ENCODE results near the gene CHST6. TPM values are rescaled to one million over a fixed set of nuclear protein-coding genes. Genes with fewer than 3 reads are reported as not detected.
"Not testable (repeated sequence)": the region's sequence is repeated elsewhere in the genome, so short reads cannot be mapped to it uniquely, and the experiment has no call there.

Gene CHST6
- total RNA-seq, 2 experiments from 2014 or later: 0.05 TPM; not detected in 1

DNA sequence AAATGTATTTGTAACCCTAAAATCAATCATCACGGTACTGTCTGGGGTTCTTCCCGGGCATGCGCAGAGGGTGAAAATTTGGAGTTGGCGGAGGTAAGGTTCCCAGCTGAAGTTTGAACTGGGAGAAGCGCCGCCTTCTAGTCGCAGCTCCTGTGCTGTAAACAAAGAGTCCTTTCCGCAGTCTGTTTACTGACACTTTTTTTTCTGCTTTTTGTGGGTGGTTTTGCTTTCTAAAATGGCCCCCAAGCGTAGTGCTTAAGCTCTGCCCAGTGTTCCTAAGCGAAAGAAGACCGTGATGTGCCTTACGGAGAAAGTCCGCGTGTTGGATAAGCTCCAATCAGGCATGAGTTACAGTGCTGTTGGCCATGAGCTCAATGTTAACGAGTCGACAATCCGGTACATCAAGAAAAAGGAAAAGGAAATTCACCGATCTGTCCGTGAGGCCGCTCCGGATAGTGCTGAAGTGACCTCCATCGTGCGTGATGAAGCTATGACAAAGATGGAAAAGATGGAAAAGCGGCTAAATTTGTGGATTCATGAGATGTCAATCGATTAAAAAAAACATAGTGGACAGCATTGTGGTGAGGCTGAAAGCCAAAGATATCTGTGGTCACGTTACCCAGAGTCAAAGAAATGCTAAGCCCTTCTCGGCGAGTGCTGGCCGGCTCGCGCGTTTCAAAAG lies 61.4 kb downstream of the CHST6 start:
- CTCF ChIA-PET: interaction anchor here (0.6 to 3.6 kb wide), 14 partner anchors 11 to 323 kb away, joined by 3 to 45 read pairs (median 4); partner anchors contain the start of genes KARS1, TERF2IP and TMEM170A
- no peaks in the 10 kb centered on the region for H3K36me3 Mint-ChIP-seq
- no peaks in the 10 kb centered on the region for H3K27me3 Mint-ChIP-seq
- H3K9me3 Mint-ChIP-seq (ENCODE audit: low read depth): no peaks in the 10 kb centered on the region
- peak; percentile 73 for ATAC-seq
- H3K4me1 Mint-ChIP-seq: peaks cover 33% of the 10 kb centered on the region
- peak overlapping the region; percentile 95 for H3K27ac Mint-ChIP-seq
- peak overlapping the region; percentile 81 for H3K4me3 Mint-ChIP-seq
- peak; percentile 85 for DNase-seq

DNA sequence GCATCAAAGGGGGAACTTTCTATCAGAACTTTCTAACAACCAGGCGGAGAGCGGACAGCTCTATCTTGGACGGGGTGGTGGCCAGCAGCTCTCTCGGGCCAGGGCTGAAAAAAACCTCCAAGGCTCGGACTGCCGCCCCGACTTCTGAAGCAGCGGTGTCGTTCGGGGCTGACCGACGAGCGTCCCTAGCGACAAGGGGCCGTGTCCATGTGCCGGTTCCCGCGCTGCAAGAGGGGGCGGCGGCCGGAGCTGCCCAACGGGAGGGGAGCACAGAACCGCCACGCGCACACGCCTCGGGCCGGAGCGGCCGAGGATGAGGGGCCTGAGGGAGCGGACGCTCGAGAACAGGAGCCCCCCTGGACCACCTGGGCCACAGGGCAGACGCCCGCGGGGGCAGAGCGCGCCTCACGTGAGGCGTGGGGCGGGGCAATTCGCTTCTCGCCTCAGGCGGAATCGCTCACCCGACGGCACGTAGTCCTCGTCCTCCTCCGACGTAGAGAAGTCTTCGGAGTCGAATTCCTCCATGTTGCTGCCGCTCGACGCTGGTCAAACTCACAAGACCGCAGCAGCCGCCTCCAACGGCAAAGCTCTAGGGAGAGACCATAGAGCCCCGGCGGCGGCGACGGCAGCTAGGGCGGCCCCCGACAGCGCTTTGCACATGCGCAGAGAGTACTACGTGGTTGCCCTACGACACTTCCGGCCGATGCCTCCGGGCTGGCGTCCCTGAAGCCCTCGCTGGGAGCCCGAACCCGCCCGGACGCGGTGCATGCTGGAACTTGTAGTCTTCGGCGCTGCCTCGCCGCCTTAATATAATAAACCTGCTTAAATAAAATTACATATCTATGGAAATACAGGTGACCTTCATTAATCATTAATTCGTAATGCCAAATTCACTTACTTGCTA lies 62.2 kb downstream of the CHST6 start, which contains the start of gene CFDP1:
CFDP1 (minus strand) TSS at position 676 of the 904 bp plus-strand sequence; CDS start at position 525, 151 bp downstream.
- Mint-ChIP-seq H3K36me3 (no peaks in the 10 kb centered on the region), H3K9me3 (ENCODE audit: low read depth) (no peaks in the 10 kb centered on the region), H3K4me3 (peak within 1 kb of the TSS; percentile 81), H3K27ac (peak within 1 kb of the TSS; percentile 95), H3K4me1 (peaks cover 33% of the 10 kb centered on the region), H3K27me3 (no peaks in the 10 kb centered on the region)
- peak; percentile 94 for ATAC-seq
- CTCF ChIA-PET: interaction anchor here (0.8 to 3.6 kb wide), 12 partner anchors 11 to 322 kb away, joined by 3 to 45 read pairs (median 4); partner anchors contain the start of genes KARS1, TERF2IP and TMEM170A
- DNase-seq: peak; percentile 97

DNA sequence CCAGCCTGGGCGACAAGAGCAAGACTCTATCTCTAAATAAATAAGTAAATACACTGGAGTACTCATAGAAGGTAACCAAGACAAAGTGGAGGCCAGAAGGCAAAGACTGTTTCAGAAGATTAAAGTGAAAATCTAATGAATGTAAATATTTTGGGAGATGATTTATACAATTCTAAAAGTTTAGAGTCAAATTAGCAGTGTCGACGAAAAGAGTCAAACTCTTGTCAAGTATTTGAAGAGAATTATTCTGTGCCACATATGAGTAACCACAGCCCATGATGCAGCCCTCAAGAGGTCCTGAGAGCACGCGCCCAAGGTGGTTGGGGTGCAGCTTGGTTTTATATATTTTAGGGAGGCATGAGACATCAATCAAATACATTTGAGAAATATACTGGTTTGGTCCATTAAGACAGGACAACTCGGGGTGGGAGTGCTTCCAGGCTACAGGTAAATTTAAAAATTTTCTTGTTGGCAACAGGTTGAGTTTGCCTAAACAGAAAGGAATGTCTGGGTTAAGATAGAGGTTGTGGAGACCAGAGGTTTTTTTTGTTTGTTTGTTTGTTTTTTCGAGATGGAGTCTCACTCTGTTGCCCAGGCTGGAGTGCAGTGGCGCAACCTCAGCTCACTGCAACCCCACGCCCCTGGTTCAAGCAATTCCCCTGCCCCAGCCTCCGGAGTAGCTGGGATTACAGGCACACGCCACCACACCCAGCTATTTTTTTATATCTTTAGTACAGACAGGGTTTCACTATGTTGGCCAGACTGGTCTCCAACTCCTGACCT lies 65.4 kb downstream of the CHST6 start:
- ATAC-seq (no peak), DNase-seq (no peak)
- CTCF ChIA-PET: interaction anchor here (1.8 to 2.1 kb wide), 2 partner anchors 35 to 230 kb away, joined by 4 to 5 read pairs; partner anchors contain the start of gene TMEM170A
- Mint-ChIP-seq H3K27ac (no peak overlapping the region), H3K27me3 (no peaks in the 10 kb centered on the region), H3K9me3 (ENCODE audit: low read depth) (no peaks in the 10 kb centered on the region), H3K36me3 (peaks cover 1% of the 10 kb centered on the region), H3K4me3 (no peak overlapping the region), H3K4me1 (peaks cover 34% of the 10 kb centered on the region)

DNA sequence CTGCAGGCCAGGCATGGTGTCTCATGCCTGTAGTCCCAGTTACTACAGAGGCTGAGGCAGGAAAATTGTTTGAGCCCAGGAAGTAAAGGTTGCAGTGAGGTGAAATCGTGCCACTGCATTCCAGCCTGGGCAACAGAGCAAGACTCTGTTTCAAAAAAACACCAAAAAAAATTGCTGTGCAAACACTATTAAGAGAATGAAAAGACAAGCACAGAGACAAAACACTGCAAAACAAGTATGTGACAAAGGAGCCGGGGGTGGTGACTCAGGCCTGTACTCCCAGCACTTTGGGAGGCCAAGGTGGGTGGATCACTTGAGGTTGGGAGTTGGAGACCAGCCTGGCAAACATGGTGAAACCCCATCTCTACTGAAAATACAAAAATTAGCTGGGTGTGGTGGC lies 68.7 kb downstream of the CHST6 start:
- peaks cover 18% of the 10 kb centered on the region for H3K4me1 Mint-ChIP-seq
- CTCF ChIA-PET; ATAC-seq; H3K27me3 Mint-ChIP-seq; H3K36me3 Mint-ChIP-seq; DNase-seq; H3K4me3 Mint-ChIP-seq; H3K9me3 Mint-ChIP-seq (ENCODE audit: low read depth); H3K27ac Mint-ChIP-seq: not testable (repeated sequence)

DNA sequence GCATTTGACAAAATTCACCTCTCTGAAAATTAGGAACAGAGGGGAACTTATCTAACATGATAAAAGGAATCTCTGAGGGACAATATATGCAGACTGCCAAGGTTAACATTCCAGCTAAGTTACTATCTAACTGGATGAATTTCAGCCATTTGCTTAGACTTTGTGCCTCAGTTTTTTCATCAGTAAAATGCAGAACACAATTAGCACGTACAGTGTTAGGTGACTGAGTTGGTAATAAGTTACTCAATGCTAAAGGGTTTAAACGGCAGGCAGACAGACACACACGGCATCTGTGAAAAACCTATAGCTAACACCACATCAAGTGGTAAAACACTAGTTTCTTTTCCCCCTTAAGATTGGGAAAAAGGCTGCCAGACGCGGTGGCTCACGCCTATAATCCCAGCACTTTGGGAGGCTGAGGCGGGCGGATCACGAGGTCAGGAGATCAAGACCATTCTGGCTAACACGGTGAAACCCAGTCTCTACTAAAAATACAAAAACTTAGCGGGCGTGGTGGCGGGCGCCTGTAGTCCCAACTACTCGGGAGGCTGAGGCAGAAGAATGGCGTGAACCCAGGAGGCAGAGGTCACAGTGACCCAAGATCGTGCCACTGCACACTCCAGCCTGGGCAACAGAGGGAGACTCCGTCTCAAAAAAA lies 71.0 kb downstream of the CHST6 start:
- not testable (repeated sequence) for H3K27me3 Mint-ChIP-seq; DNase-seq; ATAC-seq; H3K36me3 Mint-ChIP-seq; H3K4me3 Mint-ChIP-seq; H3K9me3 Mint-ChIP-seq (ENCODE audit: low read depth); H3K27ac Mint-ChIP-seq
- peaks cover 18% of the 10 kb centered on the region for H3K4me1 Mint-ChIP-seq
- CTCF ChIA-PET: interaction anchor here (0.5 kb wide), 1 partner anchor 137 kb away, joined by 3 read pairs; no protein-coding TSS in a partner anchor

DNA sequence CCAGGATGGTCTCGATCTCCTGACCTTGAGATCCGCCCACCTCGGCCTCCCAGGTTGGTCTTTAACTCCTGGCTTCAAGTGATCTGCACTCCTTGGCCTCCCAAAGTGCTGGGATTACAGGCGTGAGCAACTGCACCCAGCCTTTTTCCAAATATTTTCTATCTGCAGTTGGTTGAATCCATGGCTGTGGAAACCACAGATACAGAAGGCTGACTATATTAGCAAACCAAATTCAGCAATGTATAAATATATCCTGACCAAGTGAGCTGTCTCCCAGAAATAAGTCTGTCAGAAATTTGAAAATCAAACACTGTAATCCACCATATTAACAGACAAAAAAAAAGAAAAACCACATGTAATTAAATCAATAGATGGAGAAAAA lies 71.5 kb downstream of the CHST6 start:
- ATAC-seq (no peak), DNase-seq (no peak)
- Mint-ChIP-seq H3K27me3 (no peaks in the 10 kb centered on the region), H3K4me3 (no peak overlapping the region), H3K9me3 (ENCODE audit: low read depth) (no peaks in the 10 kb centered on the region), H3K36me3 (peaks cover 1% of the 10 kb centered on the region), H3K4me1 (peaks cover 18% of the 10 kb centered on the region), H3K27ac (no peak overlapping the region)
- CTCF ChIA-PET: no interaction called here

Other genes with a start within 250 kb of the CHST6 start
- under 1 TPM in 1 of 2 experiments, not detected in 1; 0.19 TPM for gene BCAR1, start 243.8 kb downstream of the CHST6 start, total RNA-seq
- gene CFDP1, start 61.9 kb downstream of the CHST6 start, total RNA-seq: 10 to 100 TPM; 31.4 to 44.0 TPM
- gene TMEM170A, start 30.8 kb downstream of the CHST6 start, total RNA-seq: 10 to 100 TPM; 31.1 to 33.7 TPM
- gene CHST5, start 40.7 kb upstream of the CHST6 start, total RNA-seq: under 1 TPM in 1 of 2 experiments, not detected in 1; 0.14 TPM
- 1 to 10 TPM; 2.9 to 3.2 TPM for gene TMEM231, start 60.8 kb upstream of the CHST6 start, total RNA-seq
- gene GABARAPL2, start 70.9 kb upstream of the CHST6 start, total RNA-seq: 10 to 100 TPM; 59.9 to 70.8 TPM
- 10 to 100 TPM; 48.3 to 57.2 TPM for gene ADAT1, start 127.8 kb upstream of the CHST6 start, total RNA-seq
- 100 to 1,000 TPM; 182 to 220 TPM for gene KARS1, start 152.2 kb upstream of the CHST6 start, total RNA-seq
- gene TERF2IP, start 152.3 kb upstream of the CHST6 start, total RNA-seq: 10 to 100 TPM; 71.1 to 91.4 TPM
- gene CPHXL2, start 181.6 kb upstream of the CHST6 start, total RNA-seq: not detected
- gene DUXB, start 206.0 kb upstream of the CHST6 start, total RNA-seq: not detected
- gene CPHXL, start 231.0 kb upstream of the CHST6 start, total RNA-seq: not detected